Mesenchymal stem cell (in vitro differentiated cells and primary cell): ENCODE measurements around the gene SYF2.

Source experiments
- DNase-seq: peaks from one replicate; pipeline ENCODE4 v3.0.0-alpha.2; 2013
- H2AFZ ChIP-seq: one replicate; pipeline ENCODE4 v1.6.1; 2013; ENCODE audit warnings: low read depth, mild to moderate bottlenecking, control low read depth, inconsistent platforms, low read length, moderate library complexity
- H2AK5ac ChIP-seq: 2 replicates; pipeline ENCODE4 v1.6.1; 2013; ENCODE audit warnings: low read length, moderate library complexity, mild to moderate bottlenecking, inconsistent platforms; ENCODE audit not compliant: severe bottlenecking
- H2BK120ac ChIP-seq: one replicate; pipeline ENCODE4 v1.6.1; 2013; ENCODE audit warnings: low read depth, mild to moderate bottlenecking, inconsistent platforms, low read length, moderate library complexity
- H2BK12ac ChIP-seq, 2 experiments: one replicate each; pipeline ENCODE4 v1.6.1; 2013; ENCODE audit warnings: inconsistent platforms in 2 of 2, low read length in 2 of 2, mild to moderate bottlenecking in 2 of 2, moderate library complexity in 2 of 2, control low read depth in 1 of 2
- H2BK15ac ChIP-seq: one replicate; pipeline ENCODE4 v1.6.1; 2013; ENCODE audit warnings: mild to moderate bottlenecking, low read depth, inconsistent platforms; ENCODE audit not compliant: poor library complexity, severe bottlenecking
- H2BK5ac ChIP-seq: 2 replicates; pipeline ENCODE4 v1.6.1; 2013; ENCODE audit warnings: low read depth, mild to moderate bottlenecking, low read length, control low read depth, inconsistent platforms; ENCODE audit not compliant: poor library complexity, severe bottlenecking
- H3K14ac ChIP-seq, 2 experiments: one replicate each; pipeline ENCODE4 v1.6.1; 2013; ENCODE audit warnings: inconsistent platforms in 2 of 2, low read length in 2 of 2, control low read depth in 1 of 2, mild to moderate bottlenecking in 1 of 2, moderate library complexity in 1 of 2
- H3K18ac ChIP-seq, 2 experiments: one replicate each; pipeline ENCODE4 v1.6.1; 2013; ENCODE audit warnings: inconsistent platforms in 2 of 2, low read length in 2 of 2, control low read depth in 1 of 2, low read depth in 1 of 2, mild to moderate bottlenecking in 1 of 2
- H3K23ac ChIP-seq, 2 experiments: one replicate each; pipeline ENCODE4 v1.6.1; 2013; ENCODE audit warnings: inconsistent platforms in 2 of 2, low read length in 2 of 2, mild to moderate bottlenecking in 2 of 2, moderate library complexity in 2 of 2, control low read depth in 1 of 2
- H3K27ac ChIP-seq: 2 replicates; pipeline ENCODE4 v1.5.1; 2013; ENCODE audit warnings: mild to moderate bottlenecking, moderate library complexity, low read length, control low read depth, inconsistent platforms; ENCODE audit not compliant: poor library complexity, severe bottlenecking
- H3K27me3 ChIP-seq, 2 experiments: 2 replicates each; pipeline versions ENCODE4 v1.6.1 to v1.7.0; 2013; ENCODE audit warnings: low read length in 2 of 2, mild to moderate bottlenecking in 2 of 2, moderate library complexity in 2 of 2, control low read depth in 1 of 2, inconsistent platforms in 1 of 2; ENCODE audit not compliant: control insufficient read depth in 1 of 2, insufficient read depth in 1 of 2
- H3K36me3 ChIP-seq, 2 experiments: 2 replicates each; pipeline versions ENCODE4 v1.6.1 to v1.7.0; 2013; ENCODE audit warnings: low read length in 2 of 2, control low read depth in 1 of 2, inconsistent platforms in 1 of 2, low read depth in 1 of 2, mild to moderate bottlenecking in 1 of 2; ENCODE audit not compliant: insufficient read depth in 2 of 2, control insufficient read depth in 1 of 2
- H3K4ac ChIP-seq, 2 experiments: one replicate each; pipeline ENCODE4 v1.6.1; 2013; ENCODE audit warnings: inconsistent platforms in 2 of 2, low read length in 2 of 2, mild to moderate bottlenecking in 2 of 2, moderate library complexity in 2 of 2, control low read depth in 1 of 2, low read depth in 1 of 2
- H3K4me1 ChIP-seq: 2 replicates; pipeline ENCODE4 v1.6.1; 2013; ENCODE audit warnings: low read depth, low read length, control low read depth; ENCODE audit not compliant: control insufficient read depth, insufficient read depth
- H3K4me2 ChIP-seq: 2 replicates; pipeline ENCODE4 v1.6.1; 2013; ENCODE audit warnings: low read length, mild to moderate bottlenecking, inconsistent platforms; ENCODE audit not compliant: poor library complexity, severe bottlenecking
- H3K4me3 ChIP-seq, 2 experiments: 2 replicates each; pipeline versions ENCODE4 v1.5.1 to v1.7.0; 2013; ENCODE audit warnings: low read length in 2 of 2, mild to moderate bottlenecking in 2 of 2, control low read depth in 1 of 2, low read depth in 1 of 2; ENCODE audit not compliant: insufficient read depth in 1 of 2
- H3K79me1 ChIP-seq: replicated peaks from 2 replicates; pipeline ENCODE4 v1.6.1; 2013; ENCODE audit warnings: mild to moderate bottlenecking, control low read depth, low read length, inconsistent platforms; ENCODE audit not compliant: poor library complexity, severe bottlenecking
- H3K9ac ChIP-seq: 2 replicates; pipeline ENCODE4 v1.7.0; 2013; ENCODE audit warnings: mild to moderate bottlenecking, low read length, moderate library complexity
- H3K9me3 ChIP-seq: 2 replicates; pipeline ENCODE4 v1.7.0; 2013; ENCODE audit warnings: mild to moderate bottlenecking, low read length; ENCODE audit not compliant: control insufficient read depth
- H4K8ac ChIP-seq: one replicate; pipeline ENCODE4 v1.6.1; 2013; ENCODE audit warnings: inconsistent platforms, mild to moderate bottlenecking, low read length, moderate library complexity
- H4K91ac ChIP-seq: one replicate; pipeline ENCODE4 v1.6.1; 2013; ENCODE audit warnings: mild to moderate bottlenecking, low read length, inconsistent platforms
- WGBS: methylation state at CpG from one replicate; pipeline ENCODE4 v1.1.7; 2013; ENCODE audit warnings: mixed read lengths; 5-methylcytosine and 5-hydroxymethylcytosine counted together

The SYF2 gene

GRCh38 chr1:25206201-25206600 lies 26.1 kb downstream of the SYF2 start:
- Histone ChIP-seq H3K36me3 (no peaks in the 10 kb centered on the region), H3K4me1 (no peaks in the 10 kb centered on the region), H3K14ac (no peak overlapping the region), H3K79me1 (no peaks in the 10 kb centered on the region), H2BK15ac (no peak overlapping the region), H2AK5ac (no peak overlapping the region), H3K9me3 (no peaks in the 10 kb centered on the region), H3K4ac (no peak overlapping the region), H3K27ac (no peak overlapping the region), H3K4me2 (no peak overlapping the region), H3K9ac (no peak overlapping the region), H3K18ac (no peak overlapping the region), H3K23ac (no peak overlapping the region), H3K4me3 (no peak overlapping the region), H3K27me3 (peaks cover 27 to 48% of the 10 kb centered on the region in 2 experiments), H4K91ac (no peak overlapping the region), H2BK12ac (no peak overlapping the region), H2BK5ac (no peak overlapping the region), H2AFZ (no peak overlapping the region), H2BK120ac (no peak overlapping the region), H4K8ac (no peak overlapping the region)
- WGBS: 93% methylated on average over 5 of the region's 5 CpGs
- no peak for DNase-seq

GRCh38 chr1:25205786-25206185 lies 26.5 kb downstream of the SYF2 start:
- H3K9ac ChIP-seq: peak overlapping the region; percentile 3
- no peak for DNase-seq
- no peak overlapping the region for H2BK120ac ChIP-seq
- H4K91ac ChIP-seq: no peak overlapping the region
- no peak overlapping the region for H3K18ac ChIP-seq
- H3K79me1 ChIP-seq: no peaks in the 10 kb centered on the region
- no peak overlapping the region for H3K27ac ChIP-seq
- no peak overlapping the region for H3K4me3 ChIP-seq
- H3K4ac ChIP-seq: no peak overlapping the region
- no peak overlapping the region for H3K14ac ChIP-seq
- H3K23ac ChIP-seq: no peak overlapping the region
- no peaks in the 10 kb centered on the region for H3K36me3 ChIP-seq
- H3K9me3 ChIP-seq: no peaks in the 10 kb centered on the region
- no peak overlapping the region for H2BK12ac ChIP-seq
- H2BK15ac ChIP-seq: no peak overlapping the region
- H2BK5ac ChIP-seq: no peak overlapping the region
- H4K8ac ChIP-seq: no peak overlapping the region
- H2AK5ac ChIP-seq: no peak overlapping the region
- H2AFZ ChIP-seq: no peak overlapping the region
- WGBS: 85% methylated on average over 3 of the region's 5 CpGs
- no peaks in the 10 kb centered on the region for H3K4me1 ChIP-seq
- no peak overlapping the region for H3K4me2 ChIP-seq
- H3K27me3 ChIP-seq: peaks cover 28 to 49% of the 10 kb centered on the region in 2 experiments

- no peak overlapping the region for H2BK5ac ChIP-seq
- no peak overlapping the region for H3K14ac ChIP-seq
- H3K27me3 ChIP-seq: peaks cover 28 to 50% of the 10 kb centered on the region in 2 experiments
- no peak overlapping the region for H2BK120ac ChIP-seq
- H3K9ac ChIP-seq: peak overlapping the region; percentile 3
- no peak overlapping the region for H3K4me3 ChIP-seq
- H3K4me1 ChIP-seq: no peaks in the 10 kb centered on the region
- no peak overlapping the region for H4K8ac ChIP-seq
- no peak overlapping the region for H3K4me2 ChIP-seq
- no peak overlapping the region for H2BK12ac ChIP-seq
- H2BK15ac ChIP-seq: no peak overlapping the region
- no peak overlapping the region for H3K23ac ChIP-seq
- DNase-seq: peak; percentile 53
- 72% methylated on average over 9 of the region's 9 CpGs for WGBS
- H3K36me3 ChIP-seq: no peaks in the 10 kb centered on the region
- no peak overlapping the region for H2AFZ ChIP-seq
- H4K91ac ChIP-seq: no peak overlapping the region
- no peak overlapping the region for H2AK5ac ChIP-seq
- H3K79me1 ChIP-seq: no peaks in the 10 kb centered on the region
- H3K27ac ChIP-seq: no peak overlapping the region
- no peak overlapping the region for H3K4ac ChIP-seq
- no peak overlapping the region for H3K18ac ChIP-seq
- no peaks in the 10 kb centered on the region for H3K9me3 ChIP-seq
Measured at GRCh38 chr1:25204797-25205480, 27.4 kb downstream of the SYF2 start.

GRCh38 chr1:25201006-25201405 lies 31.3 kb downstream of the SYF2 start:
- H4K91ac ChIP-seq: no peak overlapping the region
- no peak overlapping the region for H3K14ac ChIP-seq
- no peak overlapping the region for H2BK12ac ChIP-seq
- peaks cover 4% of the 10 kb centered on the region for H3K4me1 ChIP-seq
- WGBS: 87% methylated on average over 6 of the region's 7 CpGs
- no peak overlapping the region for H2BK5ac ChIP-seq
- peaks cover 66 to 73% of the 10 kb centered on the region in 2 experiments for H3K27me3 ChIP-seq
- H3K4me2 ChIP-seq: no peak overlapping the region
- H3K9me3 ChIP-seq: no peaks in the 10 kb centered on the region
- no peak overlapping the region for H2AK5ac ChIP-seq
- H2BK120ac ChIP-seq: no peak overlapping the region
- H3K36me3 ChIP-seq: no peaks in the 10 kb centered on the region
- H3K18ac ChIP-seq: no peak overlapping the region
- H3K27ac ChIP-seq: no peak overlapping the region
- no peak overlapping the region for H3K23ac ChIP-seq
- no peak overlapping the region for H3K9ac ChIP-seq
- H2AFZ ChIP-seq: no peak overlapping the region
- no peak for DNase-seq
- no peaks in the 10 kb centered on the region for H3K79me1 ChIP-seq
- no peak overlapping the region for H2BK15ac ChIP-seq
- H3K4me3 ChIP-seq: no peak overlapping the region
- no peak overlapping the region for H3K4ac ChIP-seq
- no peak overlapping the region for H4K8ac ChIP-seq
